ENCODE data around the gene CHID1. TPM values are rescaled to one million over a fixed set of nuclear protein-coding genes. Genes with fewer than 3 reads are reported as not detected.

Gene CHID1
- total and polyA plus RNA-seq, 2 donors (not counting 1 experiment from before 2014, with no cell fraction given) = 31.0 to 68.1 TPM

- Mint-ChIP-seq H3K27ac (no peak within 1 kb of the TSS), H3K4me1 (peaks cover 46% of the 10 kb centered on the region), H3K27me3 (peaks cover 7% of the 10 kb centered on the region), H3K9me3 (ENCODE audit: insufficient read depth) (no peaks in the 10 kb centered on the region), H3K4me3 (peak within 1 kb of the TSS; percentile 71)
- Histone ChIP-seq H4K20me1 (ENCODE audit: control insufficient read depth, insufficient read depth, low read length, poor library complexity, severe bottlenecking) (peaks cover 58% of the 10 kb centered on the region), H3K4me1 (ENCODE audit: control insufficient read depth in 2 of 2, insufficient read depth in 2 of 2, low read length in 2 of 2) (peaks cover 56 to 64% of the 10 kb centered on the region in 2 donors), H3K4me2 (replicated peaks; ENCODE audit: low read depth, low read length, poor library complexity, severe bottlenecking) (peak within 1 kb of the TSS; percentile 88), H3K9ac (ENCODE audit: low read length) (peak within 1 kb of the TSS; percentile 51), H3K4me3 (ENCODE audit: control extremely low read depth in 1 of 5, extremely low read depth in 1 of 5, insufficient read depth in 1 of 5, low read depth in 2 of 5, low read length in 4 of 5) (peak within 1 kb of the TSS in 4 of 5 experiments; percentile 31 to 58 (median 54)), H2AFZ (ENCODE audit: insufficient read depth, low read depth, low read length, poor library complexity, severe bottlenecking) (peak within 1 kb of the TSS; percentile 49), H3K36me3 (replicated peaks in 1 of 2; ENCODE audit: control extremely low read depth in 1 of 2, control insufficient read depth in 1 of 2, extremely low read depth in 1 of 2, insufficient read depth in 2 of 2, low read length in 1 of 2) (peaks cover 0 to 3% of the 10 kb centered on the region in 2 experiments), H3K27ac (ENCODE audit: low read length in 2 of 2) (no peak within 1 kb of the TSS), H3K79me2 (ENCODE audit: control insufficient read depth, insufficient read depth, low read length) (no peaks in the 10 kb centered on the region), H3K27me3 (replicated peaks in 1 of 4; ENCODE audit: control extremely low read depth in 1 of 4, control insufficient read depth in 3 of 4, insufficient read depth in 4 of 4, low read length in 3 of 4) (peaks cover 0 to 62% (median 20%) of the 10 kb centered on the region in 4 experiments), H3K9me3 (ENCODE audit: control extremely low read depth in 1 of 3, control insufficient read depth in 2 of 3, insufficient read depth in 1 of 3, low read length in 2 of 3) (peaks cover 0 to 15% (median 0%) of the 10 kb centered on the region in 3 donors)
- WGBS (ENCODE audit: insufficient coverage) = 4% methylated on average over 63 of the region's 67 CpGs
- ATAC-seq (ENCODE audit: low read depth) = peak; percentile 60
- CTCF ChIA-PET = interaction anchor here (1.1 to 2.1 kb wide), 2 partner anchors 11 to 56 kb away, joined by 3 to 6 read pairs; partner anchors contain the start of gene TSPAN4
- DNase-seq = peak; percentile 78
- intact Hi-C loops (cut with micrococcal nuclease) = loop anchor here (1.0 kb wide), 1 partner anchor 10 kb away; the partner anchor contains the start of genes POLR2L and TSPAN4
- no peak for TF ChIP-seq EZH2 (IDR thresholded peaks at IDR 0.05; ENCODE audit: borderline replicate concordance, insufficient read depth, low read depth, low read length, poor library complexity, severe bottlenecking)
- TF ChIP-seq CTCF (IDR thresholded peaks at IDR 0.05) = no peak
- POLR2A ChIA-PET = interaction anchor here (0.5 to 6.4 kb wide), 7 partner anchors 9 to 219 kb away, joined by 3 to 57 read pairs (median 4); partner anchors contain the start of genes PNPLA2, POLR2L and TSPAN4
Observed at GRCh38 chr11:832529-833113, 78.0 kb downstream of the CHID1 start, which contains the start of gene CD151. Gene CD151 (plus strand): TSS chr11:832952. CDS start chr11:836070, 3,118 bp downstream.
